SK-MEL-5 (cell line): ENCODE data around the gene MTRF1. TPM values are rescaled to one million over a fixed set of nuclear protein-coding genes. Genes with fewer than 3 reads are reported as not detected.

Experiments used
- DNase-seq: peaks from one replicate; pipeline ENCODE4 v3.0.0-alpha.2; 2016; ENCODE audit warnings: low read depth, low spot score
- in situ Hi-C: cut with HindIII; loops from 2 replicates; pipeline ENCODE4 v1.10.0; 2016; ENCODE audit warnings: low sequenced_read_pairs, high pct_unique_total_duplicates, low pct_unique_long_range_greater_than_20kb
- polyA plus RNA-seq, 2 experiments: library from polyadenylated mRNA; depleted of rRNA; stranded (reverse); fragments of >200 nt; gene quantifications; 2 replicates each; pipeline ENCODE4 v1.2.3, GENCODE V29; 2015
- total RNA-seq: library from RNA; depleted of rRNA; stranded (reverse); fragments of >200 nt; shearing (Covaris generic); gene quantifications from 2 replicates; pipeline ENCODE4 v1.2.3, GENCODE V29; 2014; rRNA removed

MTRF1 gene, protein sequence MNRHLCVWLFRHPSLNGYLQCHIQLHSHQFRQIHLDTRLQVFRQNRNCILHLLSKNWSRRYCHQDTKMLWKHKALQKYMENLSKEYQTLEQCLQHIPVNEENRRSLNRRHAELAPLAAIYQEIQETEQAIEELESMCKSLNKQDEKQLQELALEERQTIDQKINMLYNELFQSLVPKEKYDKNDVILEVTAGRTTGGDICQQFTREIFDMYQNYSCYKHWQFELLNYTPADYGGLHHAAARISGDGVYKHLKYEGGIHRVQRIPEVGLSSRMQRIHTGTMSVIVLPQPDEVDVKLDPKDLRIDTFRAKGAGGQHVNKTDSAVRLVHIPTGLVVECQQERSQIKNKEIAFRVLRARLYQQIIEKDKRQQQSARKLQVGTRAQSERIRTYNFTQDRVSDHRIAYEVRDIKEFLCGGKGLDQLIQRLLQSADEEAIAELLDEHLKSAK
- 18.3 and 26.7 TPM in 2 replicates for total RNA-seq
- 9.3 and 10.8 TPM in 2 replicates for polyA plus RNA-seq (2015; cell fraction: cytosol; rRNA removed)
- polyA plus RNA-seq (2015; cell fraction: nucleus; rRNA removed) = 82.9 and 83.1 TPM in 2 replicates

DNA sequence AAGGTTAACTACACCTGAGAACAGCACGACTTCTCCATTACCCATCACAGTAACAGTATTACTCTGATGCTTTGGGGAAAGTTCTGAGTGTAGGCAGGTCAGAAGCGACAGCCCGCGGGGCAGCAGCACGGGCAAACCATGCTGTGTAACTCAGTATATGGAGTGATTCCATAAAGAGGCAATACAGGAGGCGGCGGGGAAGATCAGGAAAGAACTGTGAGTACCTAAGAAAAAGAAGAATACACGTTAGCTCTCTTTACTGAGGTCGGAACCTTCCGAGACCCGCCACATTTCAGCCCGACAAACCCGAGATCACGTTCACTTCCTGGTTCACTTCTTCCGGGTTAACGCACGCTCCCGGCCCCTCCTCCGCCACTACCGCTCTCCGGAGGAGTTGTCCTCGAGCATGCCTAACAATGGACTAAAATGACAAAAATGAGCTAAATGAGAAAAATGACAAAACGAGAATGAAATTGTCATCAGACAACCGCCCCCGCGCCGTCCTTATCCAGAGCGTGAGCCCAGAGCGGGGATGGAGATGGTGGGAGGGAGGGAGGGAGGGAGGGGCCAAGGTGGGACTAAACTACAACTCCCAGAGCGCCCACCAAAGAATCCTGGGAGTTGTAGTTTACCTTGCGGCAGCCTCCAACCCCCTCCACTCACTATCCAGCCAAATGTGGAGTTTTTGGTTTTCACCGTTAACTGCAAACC is at the start of gene MTRF1:
Gene MTRF1 (minus strand): TSS at position 316 of the 711 bp plus-strand sequence. CDS start 2,669 bp downstream, outside the sequence.
- DNase-seq = peak; percentile 80
- in situ Hi-C loops = no loop called here

DNA sequence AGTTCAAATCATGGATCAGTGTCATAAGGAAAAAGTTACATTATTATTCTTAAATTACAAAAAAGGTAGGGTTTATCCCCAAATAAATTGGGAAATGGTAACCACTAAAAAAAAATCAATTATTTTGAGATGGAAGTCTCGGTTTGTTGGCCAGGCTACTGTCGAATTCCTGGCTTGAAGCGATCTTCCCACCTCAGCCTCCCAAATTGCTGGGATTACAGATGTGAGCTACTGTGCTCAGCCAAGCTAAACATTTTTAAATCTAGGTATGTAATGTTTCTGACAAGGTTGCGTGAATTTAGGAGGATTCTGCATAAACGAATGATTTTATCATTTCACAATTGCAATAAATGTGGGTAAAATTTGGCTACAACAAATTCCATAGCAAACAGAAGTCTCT is 49.7 kb upstream of the MTRF1 start:
- in situ Hi-C loops = no loop called here
- DNase-seq = no peak

DNA sequence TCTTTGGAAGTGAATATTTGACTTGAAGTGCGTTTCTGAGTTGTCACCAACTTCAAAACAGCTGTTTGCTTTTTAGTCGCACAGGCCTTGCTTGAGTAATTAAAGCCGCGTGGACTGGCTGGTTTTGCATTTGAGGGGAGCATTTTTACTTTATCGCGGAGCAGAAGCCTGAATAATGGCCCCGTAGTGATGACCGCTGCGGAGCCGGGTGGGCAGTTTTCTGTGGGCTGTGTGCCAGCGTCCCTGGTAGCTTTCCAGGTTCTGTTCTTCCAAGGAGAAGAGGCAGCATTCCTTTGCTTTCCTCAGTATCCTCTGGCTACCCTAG is 48.8 kb upstream of the MTRF1 start:
- DNase-seq = peak; percentile 31
- in situ Hi-C loops = no loop called here

DNA sequence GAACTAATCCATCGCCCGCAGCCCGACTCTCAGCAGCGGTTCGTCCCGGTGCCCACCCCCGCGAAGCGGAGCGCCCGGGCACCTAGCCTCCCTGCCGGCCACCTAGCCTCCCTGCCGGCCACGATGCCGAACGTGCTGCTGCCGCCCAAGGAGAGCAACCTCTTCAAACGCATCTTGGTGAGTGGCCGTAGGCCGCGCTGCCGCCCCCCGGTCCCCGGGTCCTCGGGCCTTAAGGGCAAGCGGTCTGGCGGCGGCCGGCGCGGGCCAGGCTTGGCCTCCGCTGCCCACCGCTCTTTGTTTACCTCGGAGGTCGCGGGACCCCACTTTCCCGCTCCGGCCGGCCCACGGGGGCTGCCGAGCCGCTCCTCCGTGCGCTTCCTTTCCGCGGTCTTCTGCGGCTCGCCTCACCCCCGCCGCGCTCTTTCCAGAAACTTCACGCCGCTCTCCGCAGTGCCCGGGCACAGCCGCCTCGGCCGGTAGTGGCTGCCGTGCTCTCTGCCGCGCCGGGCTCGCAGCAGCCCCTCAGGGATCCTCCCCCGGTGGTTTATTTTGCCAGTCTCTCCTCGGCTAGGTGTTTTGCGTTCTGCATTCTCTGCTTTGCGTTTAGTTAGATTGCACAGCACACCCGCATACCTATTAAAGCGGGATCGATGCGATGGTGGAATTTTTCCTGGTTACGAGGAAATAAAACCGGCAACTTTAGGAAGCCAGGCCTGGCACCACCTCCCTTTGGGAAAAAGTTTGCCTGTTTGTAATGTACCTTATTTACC is 48.2 kb upstream of the MTRF1 start:
- in situ Hi-C loops = no loop called here
- peak; percentile 8 for DNase-seq

DNA sequence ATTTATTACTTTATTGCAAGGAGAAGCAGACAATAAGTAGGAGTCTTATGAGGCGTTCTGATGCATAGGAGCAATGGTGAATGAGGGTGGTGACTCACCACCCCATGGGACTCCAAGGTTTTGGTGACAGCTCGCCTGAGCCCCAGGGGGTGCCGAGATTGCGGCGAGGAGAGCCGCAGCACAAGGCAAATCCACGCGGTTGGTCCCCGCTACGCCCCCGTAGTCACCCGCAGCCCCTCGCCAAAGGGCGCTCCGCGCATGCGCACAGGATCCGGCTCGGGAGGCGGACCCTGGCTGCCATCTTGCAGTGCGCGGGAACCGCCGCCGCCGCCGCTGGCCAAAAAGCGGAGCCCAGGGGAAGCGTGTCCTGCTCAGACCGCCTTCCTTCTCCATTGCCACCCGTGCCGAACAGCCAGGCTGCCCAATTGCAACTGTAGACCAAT is 47.6 kb upstream of the MTRF1 start, which contains the start of gene NAA16:
Gene NAA16 (plus strand): TSS at position 305 of the 443 bp plus-strand sequence. CDS start 262 bp downstream, outside the sequence.
- DNase-seq = peak; percentile 91
- in situ Hi-C loops = no loop called here

DNA sequence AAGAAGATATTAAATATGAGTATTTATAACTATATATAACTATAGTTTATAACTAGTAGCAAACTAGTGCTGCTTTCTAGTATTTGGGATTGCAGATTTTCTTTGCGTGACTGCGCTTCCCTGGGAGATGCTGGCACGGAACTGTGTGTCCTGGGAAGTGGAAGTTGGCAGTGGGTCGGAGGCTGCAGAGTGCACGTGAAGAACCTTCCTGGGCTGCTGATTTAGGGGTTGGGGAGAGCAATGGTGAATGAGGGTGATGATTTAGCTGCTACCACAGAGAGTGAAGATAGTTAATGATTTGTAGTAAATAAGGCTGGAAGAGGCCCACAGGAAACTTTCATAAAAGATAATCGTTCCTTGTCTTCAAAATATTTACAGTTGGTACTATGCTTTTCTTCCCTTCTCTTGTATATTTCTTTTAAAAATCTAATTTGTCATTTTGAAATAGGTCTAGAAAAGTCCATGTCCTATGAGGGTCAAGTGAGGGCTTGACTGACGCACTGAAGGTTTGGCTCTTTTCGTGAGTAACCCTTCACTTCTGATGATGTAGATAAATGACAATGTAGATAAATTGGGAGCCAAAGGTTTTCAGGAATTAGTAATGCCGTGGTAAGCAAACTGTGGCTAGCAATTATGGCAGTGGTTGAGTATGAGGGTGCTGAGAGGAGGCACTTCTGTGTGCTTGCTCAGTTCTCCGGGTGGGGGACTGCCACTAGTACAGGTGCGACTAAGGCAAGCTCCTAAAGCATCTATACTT is 44.7 kb upstream of the MTRF1 start:
- no peak for DNase-seq
- in situ Hi-C loops = no loop called here

DNA sequence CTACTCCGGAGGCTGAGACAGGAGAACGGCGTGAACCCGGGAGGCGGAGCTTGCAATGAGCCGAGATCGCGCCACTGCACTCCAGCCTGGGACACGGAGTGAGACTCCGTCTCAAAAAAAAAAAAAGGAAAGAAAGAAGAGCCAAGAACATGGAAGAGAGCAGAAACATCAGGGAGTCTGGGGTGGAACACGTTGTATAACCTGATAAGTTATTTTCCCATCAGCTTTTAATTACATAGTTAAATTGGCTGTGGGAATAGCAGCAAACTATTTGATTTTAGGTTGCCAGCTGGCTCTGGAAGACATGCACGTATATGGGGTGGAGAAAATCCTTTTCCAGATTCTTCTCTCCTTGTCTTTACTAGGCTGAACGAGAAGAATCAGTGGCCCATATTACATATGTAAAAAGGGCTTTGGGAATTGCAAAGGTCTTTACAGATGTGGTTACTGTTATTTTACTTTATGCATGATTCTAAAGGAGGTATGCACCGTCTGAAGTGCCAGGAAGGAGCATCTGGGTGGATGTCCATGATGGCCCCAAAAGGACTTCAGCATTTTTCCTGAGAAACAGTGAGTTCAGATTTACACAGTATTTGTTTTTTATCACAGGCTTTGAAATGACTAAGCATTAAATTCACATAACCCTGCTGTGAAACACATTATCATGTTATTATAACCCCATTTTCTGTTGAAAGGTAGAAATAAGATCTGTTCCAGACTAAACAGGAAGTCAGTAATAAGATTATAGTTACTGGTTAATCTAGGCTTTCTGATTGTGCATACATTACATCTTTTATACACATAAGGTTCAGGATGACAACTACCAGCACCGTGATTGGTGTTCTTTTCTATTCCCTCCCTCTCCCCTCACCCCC is 43.1 kb upstream of the MTRF1 start:
- in situ Hi-C loops = no loop called here
- no peak for DNase-seq

DNA sequence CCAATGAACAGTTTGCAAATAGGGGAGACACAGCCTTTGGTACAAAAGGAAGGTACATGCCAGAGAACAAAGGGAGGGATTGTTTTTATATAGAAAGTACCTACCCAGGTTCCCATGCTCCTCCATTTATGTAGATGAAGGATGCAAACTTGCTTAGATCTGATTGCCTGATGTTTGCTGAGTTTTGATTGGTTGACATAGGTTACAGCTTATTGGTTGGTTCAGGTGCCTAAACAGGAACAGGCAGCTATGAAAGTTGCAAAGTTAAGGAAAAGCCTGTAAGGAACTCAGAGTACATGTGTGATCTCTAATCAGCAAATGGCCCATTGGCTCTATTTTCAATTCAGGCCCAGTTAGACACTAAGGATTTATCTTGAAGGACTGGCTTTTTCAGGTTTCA is 41.2 kb upstream of the MTRF1 start:
- peak; percentile 13 for DNase-seq
- in situ Hi-C loops = no loop called here

DNA sequence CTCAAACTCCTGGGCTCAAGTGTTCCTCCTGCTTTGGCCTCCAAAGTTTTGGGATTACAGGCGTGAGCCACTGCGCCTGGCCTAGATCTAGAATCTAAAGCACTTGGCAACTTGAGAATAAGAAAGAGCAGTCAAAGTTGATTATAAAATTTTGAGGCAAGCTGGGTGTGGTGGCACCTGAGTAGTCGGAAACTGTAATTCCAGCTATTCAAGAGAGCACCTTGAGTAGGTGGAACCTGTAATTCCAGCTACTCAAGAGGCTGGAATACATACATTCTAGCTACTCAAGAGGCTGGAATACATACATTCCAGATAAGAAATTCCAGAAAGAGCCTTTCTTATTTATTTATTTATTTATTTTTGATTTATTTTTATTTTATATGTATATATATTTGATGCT is 39.4 kb upstream of the MTRF1 start:
- no peak for DNase-seq
- in situ Hi-C loops = no loop called here

DNA sequence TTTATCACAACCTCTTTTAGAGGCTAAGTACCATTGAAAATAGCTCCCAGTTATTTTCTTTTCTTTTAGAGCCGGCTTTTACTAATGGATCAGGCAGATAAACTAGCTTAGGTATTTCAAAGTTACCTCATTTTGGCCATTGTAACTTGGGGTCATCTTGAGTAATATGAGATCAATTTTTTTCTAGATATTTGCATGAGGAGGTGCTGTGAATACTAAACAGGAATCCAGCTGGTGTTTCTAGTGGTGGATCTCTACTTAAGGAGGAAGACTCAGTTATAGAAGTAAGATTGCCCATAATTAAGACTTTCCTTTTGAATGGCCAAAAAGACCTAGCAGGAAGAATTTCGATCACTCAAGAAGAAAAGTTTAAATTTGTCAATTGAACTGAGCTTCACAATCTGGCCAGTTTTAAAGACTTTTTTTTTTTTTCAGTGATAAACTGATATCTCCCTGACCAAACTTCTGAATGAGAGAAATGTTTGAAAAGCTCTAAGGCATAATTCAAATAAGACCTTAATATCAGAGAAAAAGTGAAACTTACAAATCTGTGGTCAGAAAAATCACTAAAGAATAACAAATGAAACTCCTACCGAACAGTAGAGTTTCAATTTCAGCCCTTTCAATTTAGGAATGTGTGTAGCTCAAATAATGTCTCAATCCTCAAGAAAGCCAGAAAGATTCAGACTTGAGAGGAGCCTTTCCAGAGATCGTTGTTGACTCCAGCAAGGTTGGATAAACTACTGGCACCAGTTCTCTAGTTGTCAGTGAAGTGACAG is 36.1 kb upstream of the MTRF1 start:
- no peak for DNase-seq
- in situ Hi-C loops = no loop called here

DNA sequence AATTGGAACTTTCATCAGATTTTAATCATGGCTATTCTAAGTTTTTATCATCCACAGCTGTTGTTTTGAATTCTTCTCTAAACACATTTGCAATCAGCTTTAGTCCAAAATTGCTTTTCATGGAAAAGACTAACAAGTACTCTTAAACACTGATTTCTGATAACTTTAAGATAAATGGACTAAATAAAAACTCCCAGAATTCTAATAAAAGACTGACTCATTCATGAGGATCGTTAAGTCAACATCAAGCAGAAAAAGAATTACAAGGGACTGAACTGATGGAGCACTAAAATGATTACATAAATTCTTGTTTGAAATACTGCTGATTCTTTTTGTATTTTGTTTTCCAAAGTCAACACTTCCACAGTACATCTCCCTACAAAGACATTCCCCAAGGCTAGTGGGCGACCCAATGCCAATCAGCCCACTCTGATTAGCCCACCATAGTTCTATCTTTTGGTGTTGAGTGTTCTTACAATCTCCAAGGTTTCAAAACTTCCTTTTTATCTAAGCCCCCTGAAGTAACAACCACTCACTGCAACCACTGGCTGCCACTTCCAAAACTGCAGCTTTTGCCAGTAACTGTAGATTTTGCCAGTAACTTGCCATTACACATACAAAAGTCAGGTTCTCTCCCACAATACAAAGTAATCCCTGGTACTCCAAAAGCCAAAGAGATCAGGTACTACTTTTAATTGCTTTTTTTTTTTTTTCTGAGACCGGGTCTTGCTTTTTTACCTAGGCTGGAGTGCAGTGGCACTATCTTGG is 33.7 kb upstream of the MTRF1 start:
- in situ Hi-C loops = no loop called here
- DNase-seq = no peak

DNA sequence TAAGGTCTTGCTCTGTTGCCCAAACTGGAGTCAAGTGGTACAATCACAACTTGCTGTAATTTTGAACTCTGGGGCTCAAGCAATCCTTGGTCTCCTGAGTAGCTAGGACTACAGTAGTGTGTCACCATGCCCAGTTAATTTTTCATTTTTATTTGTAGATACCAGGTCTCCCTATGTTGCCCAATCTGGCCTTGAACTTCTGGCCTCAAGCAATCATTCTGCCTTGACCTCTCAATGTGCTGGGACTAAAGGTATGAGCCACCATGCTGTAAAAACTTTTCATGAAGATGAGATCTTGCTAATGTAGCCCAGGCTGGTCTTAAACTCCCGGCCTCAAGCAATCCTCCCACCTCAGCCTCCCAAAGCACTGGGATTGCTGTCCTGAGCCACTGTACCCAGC is 32.6 kb upstream of the MTRF1 start:
- no peak for DNase-seq
- in situ Hi-C loops = no loop called here

DNA sequence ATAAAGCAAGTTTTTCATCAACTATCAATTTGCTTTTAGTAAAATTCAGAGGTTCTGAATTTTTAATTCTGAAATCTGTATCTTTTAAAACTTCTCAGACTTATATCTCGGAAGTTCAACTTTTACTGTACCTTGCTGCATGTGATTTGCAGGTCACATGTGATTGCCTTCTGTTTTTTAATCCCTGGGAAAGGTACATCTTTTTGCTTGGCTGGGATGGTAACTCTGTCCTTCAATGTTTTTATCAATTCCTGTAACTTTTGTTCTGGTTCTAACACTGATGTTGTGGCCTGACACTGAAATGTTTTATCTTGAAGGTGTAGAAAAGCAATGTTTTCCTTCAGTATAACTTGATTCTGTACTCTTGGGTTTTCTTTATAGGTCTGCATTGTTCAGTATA is 31.5 kb upstream of the MTRF1 start:
- no peak for DNase-seq
- in situ Hi-C loops = no loop called here

DNA sequence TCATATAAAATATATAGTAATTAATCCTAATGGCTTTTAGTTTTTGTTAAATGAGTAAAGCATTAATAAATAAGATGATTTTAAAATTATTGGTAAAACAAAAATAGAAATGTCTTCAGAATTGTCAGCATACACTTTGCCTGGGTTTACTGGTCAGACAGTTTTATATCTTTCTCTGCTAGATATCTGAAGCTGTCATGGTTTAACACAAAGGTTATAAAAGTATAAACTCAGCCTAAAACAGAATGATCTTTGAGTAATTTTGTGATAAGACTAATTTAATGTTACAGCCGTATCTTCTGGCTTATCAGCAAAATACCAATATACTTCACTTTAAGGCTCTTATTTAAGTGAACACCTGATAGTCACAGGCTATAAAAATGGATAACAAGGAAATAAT is 29.9 kb upstream of the MTRF1 start:
- no peak for DNase-seq
- in situ Hi-C loops = no loop called here

DNA sequence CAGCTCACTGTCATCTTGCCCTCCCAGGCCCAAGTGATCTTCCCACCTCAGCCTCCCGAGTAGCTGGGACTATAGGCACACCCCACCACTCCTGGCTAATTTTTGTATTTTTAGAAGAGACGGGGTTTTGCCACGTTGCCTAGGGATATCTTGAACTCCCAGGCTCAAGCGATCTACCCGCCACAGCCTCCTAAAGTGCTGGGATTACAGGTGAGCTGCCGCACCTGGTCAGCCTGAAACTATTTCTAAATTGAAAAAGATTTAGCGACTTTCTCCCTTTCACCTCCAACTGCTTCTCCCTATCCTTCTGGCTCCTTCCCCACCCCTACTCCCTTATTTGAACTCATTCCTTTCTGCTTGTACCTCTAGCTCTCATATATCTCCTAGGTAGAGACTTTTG is 27.9 kb upstream of the MTRF1 start:
- DNase-seq = no peak
- in situ Hi-C loops = no loop called here
